Activated CD4-positive, alpha-beta T cell treated with anti-CD3 and anti-CD28 coated beads, Interleukin-2, amount 50 U/mL, for 48 hours (primary cell): Measurements from ENCODE around the gene ABI1.

Source experiments
- DNase-seq, 2 experiments: peaks; one replicate each; pipeline ENCODE4 v3.0.0-alpha.2; 2020

ABI1 gene

GRCh38 chr10:26706936-26707335 lies 153.8 kb downstream of the ABI1 start:
- DNase-seq: no peak

- DNase-seq: no peak
These were observed 154.6 kb downstream of the ABI1 start for GRCh38 chr10:26706206-26706605.

- DNase-seq: no peak
These were observed 156.8 kb downstream of the ABI1 start for GRCh38 chr10:26703974-26704373.

GRCh38 chr10:26703096-26703495 lies 157.7 kb downstream of the ABI1 start:
- no peak for DNase-seq

- DNase-seq: no peak
These were observed 159.7 kb downstream of the ABI1 start for GRCh38 chr10:26700884-26701630.

- no peak for DNase-seq
These were observed 161.1 kb downstream of the ABI1 start for GRCh38 chr10:26699631-26700030.

- DNase-seq: no peak
These were observed 161.8 kb downstream of the ABI1 start for GRCh38 chr10:26698909-26699308.

- DNase-seq: peak in 1 of 2 experiments; percentile 10
These were observed 162.7 kb downstream of the ABI1 start for GRCh38 chr10:26697922-26698608.

GRCh38 chr10:26697163-26697921 lies 163.4 kb downstream of the ABI1 start, which contains the start of gene PDSS1:
PDSS1 (plus strand) TSS chr10:26697701; CDS start chr10:26697712, 11 bp downstream.
- peak; percentile 70 to 78 for DNase-seq

GRCh38 chr10:26696786-26697162 lies 164.0 kb downstream of the ABI1 start:
- no peak for DNase-seq
